ENCODE data around the gene GATA2.

- TF ChIP-seq ZNF274 (IDR thresholded peaks at IDR 0.05; ENCODE audit: low read depth, low read length) (no peak), YY1 (IDR thresholded peaks at IDR 0.05; ENCODE audit: insufficient read depth, insufficient read length) (no peak)
Observed at GRCh38 chr3:128458746-128459460, 34.1 kb downstream of the GATA2 start.
